GM12874 (cell line): ENCODE data around the gene EXTL2.

Experiments used
- TF ChIP-seq, protein P1 (sequence below): IDR thresholded peaks from 2 replicates; pipeline ENCODE4 v1.5.1; 2011; ENCODE audit warnings: low read depth, mild to moderate bottlenecking, control low read depth, low read length, moderate library complexity; ENCODE audit not compliant: insufficient read depth

The EXTL2 gene

GRCh38 chr1:100882698-100883097 lies 11.9 kb downstream of the EXTL2 start:
- TF ChIP-seq, protein P1, sequence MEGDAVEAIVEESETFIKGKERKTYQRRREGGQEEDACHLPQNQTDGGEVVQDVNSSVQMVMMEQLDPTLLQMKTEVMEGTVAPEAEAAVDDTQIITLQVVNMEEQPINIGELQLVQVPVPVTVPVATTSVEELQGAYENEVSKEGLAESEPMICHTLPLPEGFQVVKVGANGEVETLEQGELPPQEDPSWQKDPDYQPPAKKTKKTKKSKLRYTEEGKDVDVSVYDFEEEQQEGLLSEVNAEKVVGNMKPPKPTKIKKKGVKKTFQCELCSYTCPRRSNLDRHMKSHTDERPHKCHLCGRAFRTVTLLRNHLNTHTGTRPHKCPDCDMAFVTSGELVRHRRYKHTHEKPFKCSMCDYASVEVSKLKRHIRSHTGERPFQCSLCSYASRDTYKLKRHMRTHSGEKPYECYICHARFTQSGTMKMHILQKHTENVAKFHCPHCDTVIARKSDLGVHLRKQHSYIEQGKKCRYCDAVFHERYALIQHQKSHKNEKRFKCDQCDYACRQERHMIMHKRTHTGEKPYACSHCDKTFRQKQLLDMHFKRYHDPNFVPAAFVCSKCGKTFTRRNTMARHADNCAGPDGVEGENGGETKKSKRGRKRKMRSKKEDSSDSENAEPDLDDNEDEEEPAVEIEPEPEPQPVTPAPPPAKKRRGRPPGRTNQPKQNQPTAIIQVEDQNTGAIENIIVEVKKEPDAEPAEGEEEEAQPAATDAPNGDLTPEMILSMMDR: no peak

DNA sequence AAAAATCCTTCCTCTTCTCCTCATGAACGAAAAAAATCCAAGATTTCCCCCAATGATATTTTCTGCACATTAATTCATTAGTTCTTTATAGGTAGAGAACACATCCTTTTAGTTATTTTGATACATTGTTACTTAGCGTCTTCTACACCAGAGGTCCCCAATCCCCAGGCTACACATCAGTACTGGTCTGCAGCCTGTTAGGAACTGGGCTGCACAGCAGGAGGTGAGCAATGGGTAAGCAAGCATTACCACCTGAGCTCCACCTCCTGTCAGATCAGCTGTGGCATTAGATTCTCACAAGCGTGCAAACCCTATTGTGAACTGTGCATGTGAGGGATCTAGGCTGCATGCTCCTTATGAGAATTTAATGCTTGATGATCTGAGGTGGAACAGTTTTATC lies 13.0 kb downstream of the EXTL2 start:
- TF ChIP-seq, protein P1: no peak

- TF ChIP-seq, protein P1: no peak
These were observed 15.2 kb downstream of the EXTL2 start for GRCh38 chr1:100879422-100879821.

- TF ChIP-seq, protein P1: no peak
These were observed 18.4 kb downstream of the EXTL2 start for GRCh38 chr1:100876291-100876690.

DNA sequence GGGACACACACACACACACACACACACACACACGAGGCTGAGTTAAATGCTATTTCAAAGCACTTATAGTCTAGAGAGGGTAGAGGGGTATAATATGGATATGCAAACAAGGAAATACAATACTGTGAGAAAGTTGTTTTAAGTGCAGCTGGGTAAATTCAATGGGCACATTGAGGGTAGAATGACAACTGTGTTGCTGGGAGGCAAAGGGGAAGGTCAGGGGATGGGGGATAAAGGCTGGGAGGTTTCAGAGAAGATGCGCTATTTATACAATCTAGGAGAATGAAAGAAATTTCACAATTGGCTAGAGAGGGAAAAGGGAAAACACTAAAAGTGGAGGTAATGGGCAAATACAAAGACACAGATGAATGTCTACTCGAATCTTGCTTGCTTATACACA lies 19.4 kb downstream of the EXTL2 start:
- TF ChIP-seq, protein P1: no peak

DNA sequence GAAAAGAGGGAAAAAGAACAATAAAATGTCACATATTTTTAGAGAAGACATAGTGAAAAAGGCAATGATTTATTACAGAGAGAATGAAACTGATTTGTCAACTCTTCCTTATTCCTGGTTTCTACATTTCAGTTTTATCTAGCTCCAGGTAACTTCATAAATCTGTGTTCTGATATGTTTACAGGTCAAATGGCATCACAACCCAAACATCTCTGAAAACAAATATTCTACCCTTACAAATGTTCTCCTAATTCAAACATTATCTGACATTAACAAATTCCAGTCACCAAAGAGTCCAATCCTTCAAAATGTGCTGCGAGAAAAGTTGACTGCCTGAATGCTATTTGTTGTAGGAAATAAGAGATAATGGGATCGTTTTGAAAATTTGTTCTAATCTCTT lies 20.2 kb downstream of the EXTL2 start:
- TF ChIP-seq, protein P1: no peak

GRCh38 chr1:100869996-100870395 lies 24.6 kb downstream of the EXTL2 start:
- TF ChIP-seq, protein P1: no peak
